MM.1S (cell line): ENCODE results near the gene DAO.
A peak's percentile ranks its signal among the peaks of the same experiment; 100 is the strongest.

Experiments
- DNase-seq: peaks from one replicate; pipeline ENCODE4 v3.0.0-alpha.2; 2015
- H2AFZ ChIP-seq: fragments of 300-600 bp; sonication (generic); 2 replicates; pipeline ENCODE4 v1.6.0; 2016; ENCODE audit warnings: antibody characterized with exemption, low read length
- H3F3A ChIP-seq: fragments of 300-600 bp; sonication (generic); 2 replicates; pipeline ENCODE4 v1.6.1; 2016; ENCODE audit warnings: mild to moderate bottlenecking, antibody characterized with exemption, low read length, moderate library complexity, mixed read lengths; ENCODE audit not compliant: insufficient read depth
- H3K27ac ChIP-seq: fragments of 300-600 bp; sonication (generic); 2 replicates; pipeline ENCODE4 v1.5.1; 2016; ENCODE audit warnings: mild to moderate bottlenecking, low read length
- H3K27me3 ChIP-seq: fragments of 300-600 bp; sonication (generic); replicated peaks from 2 replicates; pipeline ENCODE4 v1.6.0; 2016; ENCODE audit warnings: low read length; ENCODE audit not compliant: insufficient read depth
- H3K36me3 ChIP-seq: fragments of 300-600 bp; sonication (generic); replicated peaks from 2 replicates; pipeline ENCODE4 v1.6.1; 2016; ENCODE audit warnings: mild to moderate bottlenecking, low read length, mixed read lengths; ENCODE audit not compliant: insufficient read depth
- H3K4me1 ChIP-seq: fragments of 300-600 bp; sonication (generic); 2 replicates; pipeline ENCODE4 v1.6.1; 2016; ENCODE audit warnings: low read length, mixed read lengths
- H3K4me2 ChIP-seq: fragments of 300-600 bp; sonication (generic); 2 replicates; pipeline ENCODE4 v1.6.0; 2016; ENCODE audit warnings: low read depth, low read length
- H3K4me3 ChIP-seq: fragments of 300-600 bp; sonication (generic); 2 replicates; pipeline ENCODE4 v1.5.1; 2016; ENCODE audit warnings: low read length, mixed read lengths
- H3K79me2 ChIP-seq: fragments of 300-600 bp; sonication (generic); 2 replicates; pipeline ENCODE4 v1.6.1; 2016; ENCODE audit warnings: mixed run types, low read length, mixed read lengths
- H3K9ac ChIP-seq: fragments of 300-600 bp; sonication (generic); 2 replicates; pipeline ENCODE4 v1.6.1; 2016; ENCODE audit warnings: low read length, mixed read lengths
- H3K9me2 ChIP-seq: fragments of 300-600 bp; sonication (generic); replicated peaks from 2 replicates; pipeline ENCODE4 v1.6.1; 2016; ENCODE audit warnings: mild to moderate bottlenecking, low read length, mixed read lengths; ENCODE audit not compliant: insufficient read depth
- H3K9me3 ChIP-seq: fragments of 300-600 bp; sonication (generic); replicated peaks from 2 replicates; pipeline ENCODE4 v1.6.1; 2016; ENCODE audit warnings: mild to moderate bottlenecking, low read length, mixed read lengths; ENCODE audit not compliant: insufficient read depth
- H4K20me1 ChIP-seq: fragments of 300-600 bp; sonication (generic); 2 replicates; pipeline ENCODE4 v1.6.1; 2016; ENCODE audit warnings: mild to moderate bottlenecking, low read length, moderate library complexity, mixed read lengths; ENCODE audit not compliant: insufficient read depth
- EZH2 ChIP-seq: fragments of 300-600 bp; sonication (generic); optimal IDR thresholded peaks from 2 replicates; pipeline ENCODE3; 2017; ENCODE audit warnings: low read depth, mild to moderate bottlenecking, antibody characterized with exemption, low read length, mixed read lengths
- EZH2phosphoT487 ChIP-seq: fragments of 300-600 bp; sonication (generic); IDR thresholded peaks from 2 replicates; pipeline ENCODE4 v1.6.1; 2018; ENCODE audit warnings: antibody characterized with exemption, low read length
- TF ChIP-seq, protein P1 (sequence below): fragments of 300-600 bp; sonication (generic); IDR thresholded peaks from 2 replicates; pipeline ENCODE4 v1.5.1; 2016; ENCODE audit warnings: antibody characterized with exemption, low read length, mixed read lengths

The DAO gene

DNA sequence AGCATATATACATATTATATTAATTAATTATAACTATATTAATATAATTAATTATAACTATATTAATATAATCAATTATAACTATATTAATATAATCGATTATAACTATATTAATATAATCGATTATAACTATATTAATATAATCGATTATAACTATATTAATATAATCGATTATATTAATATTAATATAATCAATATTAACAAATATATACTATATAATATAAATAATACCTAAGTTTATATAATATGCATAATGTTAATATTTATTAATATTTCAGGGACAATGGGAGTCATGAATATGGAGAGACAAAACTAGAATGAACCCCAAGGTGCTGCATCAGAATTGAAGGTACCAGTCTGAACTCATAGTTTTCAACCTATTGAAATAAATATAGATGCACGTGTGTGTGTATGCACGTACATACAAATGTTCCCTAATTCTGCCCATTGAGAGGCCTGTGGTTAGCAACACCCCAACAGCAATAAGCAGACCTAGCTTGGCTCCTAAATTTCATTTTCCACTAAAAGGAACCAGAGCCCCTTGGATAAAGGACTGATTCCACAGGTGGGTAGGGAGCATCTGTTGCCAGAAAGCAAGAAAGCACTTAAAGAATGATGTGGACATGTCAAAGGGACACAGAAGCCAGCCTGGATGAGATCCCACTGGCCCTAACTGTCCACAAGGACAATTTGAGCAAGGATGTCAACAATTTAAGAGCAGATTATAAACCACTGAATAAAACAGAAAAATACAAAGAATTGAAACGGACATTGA is 43.8 kb upstream of the DAO start:
- H3K9ac ChIP-seq, result no peak overlapping the region
- no peak for TF ChIP-seq EZH2
- TF ChIP-seq EZH2phosphoT487, result no peak
- TF ChIP-seq, protein P1, sequence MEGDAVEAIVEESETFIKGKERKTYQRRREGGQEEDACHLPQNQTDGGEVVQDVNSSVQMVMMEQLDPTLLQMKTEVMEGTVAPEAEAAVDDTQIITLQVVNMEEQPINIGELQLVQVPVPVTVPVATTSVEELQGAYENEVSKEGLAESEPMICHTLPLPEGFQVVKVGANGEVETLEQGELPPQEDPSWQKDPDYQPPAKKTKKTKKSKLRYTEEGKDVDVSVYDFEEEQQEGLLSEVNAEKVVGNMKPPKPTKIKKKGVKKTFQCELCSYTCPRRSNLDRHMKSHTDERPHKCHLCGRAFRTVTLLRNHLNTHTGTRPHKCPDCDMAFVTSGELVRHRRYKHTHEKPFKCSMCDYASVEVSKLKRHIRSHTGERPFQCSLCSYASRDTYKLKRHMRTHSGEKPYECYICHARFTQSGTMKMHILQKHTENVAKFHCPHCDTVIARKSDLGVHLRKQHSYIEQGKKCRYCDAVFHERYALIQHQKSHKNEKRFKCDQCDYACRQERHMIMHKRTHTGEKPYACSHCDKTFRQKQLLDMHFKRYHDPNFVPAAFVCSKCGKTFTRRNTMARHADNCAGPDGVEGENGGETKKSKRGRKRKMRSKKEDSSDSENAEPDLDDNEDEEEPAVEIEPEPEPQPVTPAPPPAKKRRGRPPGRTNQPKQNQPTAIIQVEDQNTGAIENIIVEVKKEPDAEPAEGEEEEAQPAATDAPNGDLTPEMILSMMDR, result no peak

DNA sequence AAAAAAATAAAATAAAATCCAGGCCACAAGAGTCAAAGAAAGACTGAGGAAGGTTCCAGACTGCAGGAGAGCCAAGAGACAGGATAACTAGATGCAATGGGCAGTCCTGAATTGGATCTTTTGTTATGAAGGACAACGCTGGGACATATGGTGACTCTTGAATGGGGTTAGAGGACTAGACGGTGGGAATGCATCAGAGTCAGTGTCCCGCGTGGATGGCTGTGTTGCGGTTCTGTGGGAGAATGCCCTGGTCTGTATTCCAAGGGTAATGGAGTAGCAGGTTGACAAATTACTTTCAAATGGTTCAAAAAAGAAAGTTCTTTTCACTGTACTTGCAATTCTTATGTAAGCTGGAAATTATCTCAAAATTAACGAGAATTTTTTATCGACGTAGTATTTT is 42.7 kb upstream of the DAO start:
- H4K20me1 ChIP-seq, result no peaks in the 10 kb centered on the region
- H2AFZ ChIP-seq, result no peak overlapping the region
- H3K9me2 ChIP-seq, result no peaks in the 10 kb centered on the region
- H3F3A ChIP-seq, result peaks cover 27% of the 10 kb centered on the region
- H3K4me3 ChIP-seq, result no peak overlapping the region
- no peaks in the 10 kb centered on the region for H3K27me3 ChIP-seq
- H3K9ac ChIP-seq, result no peak overlapping the region
- no peaks in the 10 kb centered on the region for H3K36me3 ChIP-seq
- peaks cover 40% of the 10 kb centered on the region for H3K4me1 ChIP-seq
- H3K27ac ChIP-seq, result no peak overlapping the region
- H3K4me2 ChIP-seq, result no peak overlapping the region
- peaks cover 82% of the 10 kb centered on the region for H3K79me2 ChIP-seq
- no peak for DNase-seq
- H3K9me3 ChIP-seq, result no peaks in the 10 kb centered on the region
- TF ChIP-seq EZH2phosphoT487 (no peak), EZH2 (no peak)
- TF ChIP-seq, protein P1, result no peak

More for the DNA sequence above, 43.8 kb upstream of the DAO start:
- H3K4me3 ChIP-seq, result no peak overlapping the region
- peaks cover 38% of the 10 kb centered on the region for H3F3A ChIP-seq
- no peak overlapping the region for H2AFZ ChIP-seq
- no peaks in the 10 kb centered on the region for H3K36me3 ChIP-seq
- no peaks in the 10 kb centered on the region for H3K9me3 ChIP-seq
- H3K4me2 ChIP-seq, result no peak overlapping the region
- H3K27me3 ChIP-seq, result no peaks in the 10 kb centered on the region
- no peaks in the 10 kb centered on the region for H3K9me2 ChIP-seq
- DNase-seq, result no peak
- peaks cover 45% of the 10 kb centered on the region for H3K4me1 ChIP-seq
- H3K27ac ChIP-seq, result no peak overlapping the region
- H3K79me2 ChIP-seq, result peaks cover 77% of the 10 kb centered on the region
- H4K20me1 ChIP-seq, result no peaks in the 10 kb centered on the region

DNA sequence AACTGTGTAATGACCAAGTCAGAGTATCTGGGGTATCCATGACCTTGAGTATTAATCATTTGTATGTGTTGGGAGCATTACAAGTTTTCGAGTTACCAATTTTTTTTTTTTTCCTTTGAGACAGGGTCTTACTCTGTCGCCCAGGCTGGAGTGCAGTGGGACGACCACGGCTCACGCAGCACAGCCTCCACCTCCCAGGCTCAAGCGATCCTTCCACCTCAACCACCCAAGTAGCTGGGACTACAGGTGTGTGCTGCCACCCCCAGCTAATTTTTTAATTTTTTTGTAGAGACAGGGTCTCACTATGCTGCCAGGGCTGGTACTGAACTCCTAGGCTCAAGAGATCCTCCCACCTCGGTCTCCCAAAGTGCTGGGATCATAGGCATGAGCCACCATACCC is 42.2 kb upstream of the DAO start:
- H3K9me3 ChIP-seq, result no peaks in the 10 kb centered on the region
- no peaks in the 10 kb centered on the region for H3K9me2 ChIP-seq
- DNase-seq, result no peak
- peak overlapping the region; percentile 58; the same call in 1 of the 2 replicates for H3K4me2 ChIP-seq
- H3F3A ChIP-seq, result peaks cover 22% of the 10 kb centered on the region
- peak overlapping the region; percentile 82 for H3K27ac ChIP-seq
- H3K79me2 ChIP-seq, result peaks cover 82% of the 10 kb centered on the region
- no peaks in the 10 kb centered on the region for H4K20me1 ChIP-seq
- peak overlapping the region; percentile 55; the same call in 1 of the 2 replicates for H3K9ac ChIP-seq
- H2AFZ ChIP-seq, result no peak overlapping the region
- H3K27me3 ChIP-seq, result no peaks in the 10 kb centered on the region
- peaks cover 35% of the 10 kb centered on the region for H3K4me1 ChIP-seq
- H3K4me3 ChIP-seq, result no peak overlapping the region
- H3K36me3 ChIP-seq, result no peaks in the 10 kb centered on the region
- no peak for TF ChIP-seq EZH2
- TF ChIP-seq, protein P1, result no peak
